Measurements from ENCODE around the gene GFAP.

Gene GFAP

DNA sequence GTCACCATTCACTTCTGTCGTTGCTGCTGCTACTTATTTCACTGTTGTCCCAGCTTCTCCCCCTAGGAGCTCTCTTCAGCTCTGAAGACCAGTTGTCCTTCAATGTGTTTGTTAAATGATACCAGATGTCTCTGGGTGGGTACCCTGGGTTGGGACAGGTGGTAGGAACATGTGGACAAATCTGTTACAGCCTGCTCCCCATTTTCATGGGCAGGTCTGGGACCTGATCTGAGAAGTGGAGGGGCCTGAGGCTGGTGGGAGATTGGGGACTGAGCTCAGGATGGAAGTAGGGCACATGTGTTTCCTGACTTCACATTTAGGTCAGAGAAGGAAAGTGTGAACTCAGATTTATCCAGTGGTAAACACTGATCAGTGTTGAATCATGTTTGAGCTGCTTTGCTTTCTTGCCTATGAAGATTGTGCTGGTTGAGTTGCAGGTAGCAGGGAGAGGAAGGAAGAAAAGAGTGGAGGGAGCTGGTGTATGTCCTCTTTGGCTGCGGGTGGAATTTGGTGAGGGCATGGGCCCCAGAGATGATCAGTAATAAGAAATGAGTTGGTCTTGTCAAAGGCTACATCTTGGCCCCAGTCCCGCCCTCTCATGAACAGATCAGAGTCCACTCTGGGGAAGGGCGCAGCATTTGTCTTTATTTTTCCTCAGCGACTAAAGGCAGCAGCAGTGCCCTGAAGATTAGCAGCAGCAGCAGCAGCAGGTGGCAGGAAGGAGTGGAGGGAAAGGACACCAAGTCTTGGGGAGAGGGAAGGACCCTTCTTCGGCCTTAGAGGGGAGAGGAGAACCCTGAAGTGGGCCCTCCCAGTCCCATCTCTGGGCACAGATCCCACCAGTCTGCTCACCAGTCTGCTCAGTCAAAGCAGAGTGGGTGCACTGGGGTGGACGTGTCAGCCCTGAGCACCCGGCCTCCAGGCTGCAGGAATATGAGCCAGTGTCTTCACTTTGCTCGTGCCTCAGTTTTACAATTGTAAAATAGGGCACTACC, 10.0 kb downstream of the GFAP start:
- no peak overlapping the region for H3K4me3 ChIP-seq (replicated peaks; ENCODE audit: low read depth, low read length)
- peak; percentile 57 for DNase-seq (ENCODE audit: extremely low read depth, low read depth)
- TF ChIP-seq CTCF (IDR thresholded peaks at IDR 0.05; ENCODE audit: low read depth, low read length, missing control alignments), result no peak

- TF ChIP-seq CTCF (IDR thresholded peaks at IDR 0.05; ENCODE audit: low read depth, low read length, missing control alignments), result no peak
- H3K4me3 ChIP-seq (replicated peaks; ENCODE audit: low read depth, low read length), result no peak overlapping the region
- DNase-seq (ENCODE audit: extremely low read depth, low read depth), result no peak
These were observed 11.0 kb downstream of the GFAP start for GRCh38 chr17:44904001-44904984.

DNA sequence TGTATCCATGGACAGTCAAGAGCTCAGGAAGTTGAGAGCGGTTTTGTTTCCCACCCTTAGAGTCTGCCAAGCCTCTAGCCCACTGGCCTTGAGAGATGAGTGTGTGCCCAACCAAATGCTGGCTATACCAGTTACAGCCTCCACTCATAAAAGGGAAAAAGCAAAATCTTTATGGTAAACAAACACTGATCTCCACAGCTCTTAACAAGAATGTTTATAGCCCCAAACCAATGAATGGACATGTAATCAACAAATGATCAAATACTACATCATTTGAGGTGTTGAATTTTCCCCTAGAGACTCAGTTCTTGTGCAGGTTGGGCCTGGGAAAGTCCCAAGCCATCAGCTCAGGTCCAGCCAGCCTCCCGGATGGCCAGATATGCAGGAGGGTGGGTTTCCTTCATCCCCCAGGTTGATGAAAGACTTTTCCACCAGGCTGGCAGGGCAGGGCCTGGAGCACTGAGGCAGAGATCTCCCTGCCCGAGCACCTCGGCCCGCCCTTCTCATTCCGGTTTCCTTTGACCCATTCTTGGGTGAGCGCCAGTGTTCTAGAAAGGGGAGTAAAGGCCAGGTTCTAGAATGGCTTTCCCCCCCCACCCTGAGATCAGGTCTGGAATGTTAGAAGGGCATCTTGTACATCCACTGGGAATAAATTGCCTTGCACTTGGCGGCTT, 12.2 kb downstream of the GFAP start:
- no peak for TF ChIP-seq CTCF (IDR thresholded peaks at IDR 0.05; ENCODE audit: low read depth, low read length, missing control alignments)
- H3K4me3 ChIP-seq (replicated peaks; ENCODE audit: low read depth, low read length), result no peak overlapping the region
- no peak for DNase-seq (ENCODE audit: extremely low read depth, low read depth)

DNA sequence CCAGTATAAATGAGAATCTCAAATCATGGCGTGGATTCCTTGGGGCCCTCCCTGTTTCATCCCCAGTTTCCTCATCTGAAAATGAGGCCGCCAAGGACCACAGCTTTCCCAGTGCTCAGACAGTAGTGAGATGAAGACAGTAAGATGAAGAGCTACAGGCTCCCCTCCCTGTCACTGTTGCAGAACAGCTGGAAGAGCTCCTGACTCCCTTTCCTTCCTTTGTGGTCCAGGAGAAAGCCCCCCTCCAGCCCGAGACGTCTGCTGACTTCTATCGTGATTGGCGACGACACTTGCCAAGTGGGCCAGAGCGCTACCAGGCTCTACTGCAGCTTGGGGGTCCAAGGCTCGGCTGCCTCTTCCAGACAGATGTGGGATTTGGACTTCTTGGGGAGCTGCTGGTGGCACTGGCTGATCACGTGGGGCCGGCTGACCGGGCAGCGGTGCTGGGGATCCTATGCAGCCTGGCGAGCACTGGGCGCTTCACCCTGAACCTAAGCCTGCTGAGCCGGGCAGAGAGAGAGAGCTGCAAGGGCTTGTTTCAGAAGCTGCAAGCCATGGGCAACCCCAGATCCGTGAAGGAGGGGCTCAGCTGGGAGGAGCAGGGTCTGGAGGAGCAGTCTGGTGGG, 13.1 kb downstream of the GFAP start:
- DNase-seq (ENCODE audit: extremely low read depth, low read depth), result no peak
- no peak overlapping the region for H3K4me3 ChIP-seq (replicated peaks; ENCODE audit: low read depth, low read length)
- no peak for TF ChIP-seq CTCF (IDR thresholded peaks at IDR 0.05; ENCODE audit: low read depth, low read length, missing control alignments)

DNA sequence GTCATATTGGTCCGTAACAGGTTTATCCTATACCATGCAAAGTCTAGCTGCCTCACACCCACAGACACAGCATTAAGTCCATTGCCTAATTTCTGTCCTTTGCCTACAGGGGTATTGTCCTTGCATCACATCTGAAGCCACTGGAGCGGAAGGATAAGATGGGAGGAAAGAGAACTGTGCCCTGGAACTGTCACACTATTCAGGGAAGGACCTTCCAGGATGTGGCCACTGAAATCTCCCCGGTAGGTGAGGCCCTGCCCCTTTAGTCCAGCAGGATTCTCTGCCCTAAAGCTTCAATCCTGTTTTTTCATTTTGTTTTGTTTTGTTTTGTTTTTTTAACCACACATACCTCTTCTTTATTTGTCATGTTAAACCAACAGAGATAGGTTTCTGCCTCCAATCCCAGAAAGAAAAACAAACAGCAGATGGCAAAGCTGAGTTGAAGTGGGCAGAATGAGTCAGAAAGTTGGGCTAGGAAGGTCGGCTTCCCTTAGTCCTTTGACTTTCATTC, 13.8 kb downstream of the GFAP start:
- DNase-seq (ENCODE audit: extremely low read depth, low read depth), result no peak
- TF ChIP-seq CTCF (IDR thresholded peaks at IDR 0.05; ENCODE audit: low read depth, low read length, missing control alignments), result peak; percentile 5
- H3K4me3 ChIP-seq (replicated peaks; ENCODE audit: low read depth, low read length), result no peak overlapping the region

DNA sequence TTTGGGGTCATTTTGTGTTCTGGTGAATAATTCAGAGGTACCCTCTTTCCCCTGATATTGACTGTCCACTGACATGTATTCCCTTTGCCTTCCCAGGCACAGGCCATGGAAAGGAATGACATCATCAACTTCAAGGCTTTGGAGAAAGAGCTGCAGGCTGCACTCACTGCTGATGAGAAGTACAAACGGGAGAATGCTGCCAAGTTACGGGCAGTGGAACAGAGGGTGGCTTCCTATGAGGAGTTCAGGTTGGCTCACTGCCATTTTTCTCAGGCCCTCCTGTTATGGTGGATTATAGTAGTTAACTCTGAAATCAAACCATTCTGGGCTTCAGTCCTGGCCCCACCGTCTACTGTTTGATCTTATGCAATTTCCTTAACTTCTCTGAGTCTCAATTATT, 14.4 kb downstream of the GFAP start:
- no peak for TF ChIP-seq CTCF (IDR thresholded peaks at IDR 0.05; ENCODE audit: low read depth, low read length, missing control alignments)
- no peak overlapping the region for H3K4me3 ChIP-seq (replicated peaks; ENCODE audit: low read depth, low read length)
- no peak for DNase-seq (ENCODE audit: extremely low read depth, low read depth)
